ENCODE data around the gene ZFYVE1. TPM values are rescaled to one million over a fixed set of nuclear protein-coding genes. Genes with fewer than 3 reads are reported as not detected.

The ZFYVE1 gene
- total and polyA plus RNA-seq, 2 of the 13 experiments (the other 11 are each of a cell fraction or from before 2014, with no cell fraction given): 2.6 to 5.3 TPM

DNA sequence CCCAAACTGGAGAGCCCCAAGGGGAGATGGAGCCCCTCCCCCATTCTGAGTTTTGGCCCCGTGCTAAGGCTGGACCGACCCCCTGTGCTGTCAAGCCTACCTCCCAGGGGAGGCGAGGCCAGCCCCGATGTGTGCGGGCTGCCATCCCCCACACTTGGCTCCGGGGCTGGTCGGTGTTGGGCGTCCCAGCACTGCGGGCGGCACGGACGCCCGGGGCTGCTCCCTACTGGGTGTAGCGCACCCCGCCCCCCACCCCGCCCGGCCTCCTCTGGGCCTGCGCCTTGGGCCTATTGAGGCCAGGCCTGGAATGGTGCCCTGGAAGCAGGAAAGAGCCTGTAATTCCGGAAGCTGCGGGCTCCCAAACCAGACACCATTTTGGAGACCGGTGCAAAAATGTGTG, 98.0 kb downstream of the ZFYVE1 start (continued):
- TF ChIP-seq, protein P1, sequence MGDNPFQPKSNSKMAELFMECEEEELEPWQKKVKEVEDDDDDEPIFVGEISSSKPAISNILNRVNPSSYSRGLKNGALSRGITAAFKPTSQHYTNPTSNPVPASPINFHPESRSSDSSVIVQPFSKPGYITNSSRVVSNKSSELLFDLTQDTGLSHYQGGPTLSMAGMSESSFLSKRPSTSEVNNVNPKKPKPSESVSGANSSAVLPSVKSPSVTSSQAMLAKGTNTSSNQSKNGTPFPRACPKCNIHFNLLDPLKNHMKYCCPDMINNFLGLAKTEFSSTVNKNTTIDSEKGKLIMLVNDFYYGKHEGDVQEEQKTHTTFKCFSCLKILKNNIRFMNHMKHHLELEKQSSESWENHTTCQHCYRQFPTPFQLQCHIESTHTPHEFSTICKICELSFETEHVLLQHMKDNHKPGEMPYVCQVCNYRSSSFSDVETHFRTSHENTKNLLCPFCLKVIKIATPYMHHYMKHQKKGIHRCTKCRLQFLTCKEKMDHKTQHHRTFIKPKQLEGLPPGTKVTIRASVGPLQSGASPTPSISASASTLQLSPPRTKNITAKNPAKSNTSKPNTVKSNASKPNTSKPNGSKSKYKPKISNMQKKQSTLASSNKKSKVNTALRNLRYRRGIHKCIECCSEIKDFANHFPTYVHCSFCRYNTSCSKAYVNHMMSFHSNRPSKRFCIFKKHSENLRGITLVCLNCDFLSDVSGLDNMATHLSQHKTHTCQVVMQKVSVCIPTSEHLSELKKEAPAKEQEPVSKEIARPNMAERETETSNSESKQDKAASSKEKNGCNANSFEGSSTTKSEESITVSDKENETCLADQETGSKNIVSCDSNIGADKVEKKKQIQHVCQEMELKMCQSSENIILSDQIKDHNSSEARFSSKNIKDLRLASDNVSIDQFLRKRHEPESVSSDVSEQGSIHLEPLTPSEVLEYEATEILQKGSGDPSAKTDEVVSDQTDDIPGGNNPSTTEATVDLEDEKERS (CRISPR knock-in tag; IDR thresholded peaks at IDR 0.05): no peak
- TF ChIP-seq, protein P2, sequence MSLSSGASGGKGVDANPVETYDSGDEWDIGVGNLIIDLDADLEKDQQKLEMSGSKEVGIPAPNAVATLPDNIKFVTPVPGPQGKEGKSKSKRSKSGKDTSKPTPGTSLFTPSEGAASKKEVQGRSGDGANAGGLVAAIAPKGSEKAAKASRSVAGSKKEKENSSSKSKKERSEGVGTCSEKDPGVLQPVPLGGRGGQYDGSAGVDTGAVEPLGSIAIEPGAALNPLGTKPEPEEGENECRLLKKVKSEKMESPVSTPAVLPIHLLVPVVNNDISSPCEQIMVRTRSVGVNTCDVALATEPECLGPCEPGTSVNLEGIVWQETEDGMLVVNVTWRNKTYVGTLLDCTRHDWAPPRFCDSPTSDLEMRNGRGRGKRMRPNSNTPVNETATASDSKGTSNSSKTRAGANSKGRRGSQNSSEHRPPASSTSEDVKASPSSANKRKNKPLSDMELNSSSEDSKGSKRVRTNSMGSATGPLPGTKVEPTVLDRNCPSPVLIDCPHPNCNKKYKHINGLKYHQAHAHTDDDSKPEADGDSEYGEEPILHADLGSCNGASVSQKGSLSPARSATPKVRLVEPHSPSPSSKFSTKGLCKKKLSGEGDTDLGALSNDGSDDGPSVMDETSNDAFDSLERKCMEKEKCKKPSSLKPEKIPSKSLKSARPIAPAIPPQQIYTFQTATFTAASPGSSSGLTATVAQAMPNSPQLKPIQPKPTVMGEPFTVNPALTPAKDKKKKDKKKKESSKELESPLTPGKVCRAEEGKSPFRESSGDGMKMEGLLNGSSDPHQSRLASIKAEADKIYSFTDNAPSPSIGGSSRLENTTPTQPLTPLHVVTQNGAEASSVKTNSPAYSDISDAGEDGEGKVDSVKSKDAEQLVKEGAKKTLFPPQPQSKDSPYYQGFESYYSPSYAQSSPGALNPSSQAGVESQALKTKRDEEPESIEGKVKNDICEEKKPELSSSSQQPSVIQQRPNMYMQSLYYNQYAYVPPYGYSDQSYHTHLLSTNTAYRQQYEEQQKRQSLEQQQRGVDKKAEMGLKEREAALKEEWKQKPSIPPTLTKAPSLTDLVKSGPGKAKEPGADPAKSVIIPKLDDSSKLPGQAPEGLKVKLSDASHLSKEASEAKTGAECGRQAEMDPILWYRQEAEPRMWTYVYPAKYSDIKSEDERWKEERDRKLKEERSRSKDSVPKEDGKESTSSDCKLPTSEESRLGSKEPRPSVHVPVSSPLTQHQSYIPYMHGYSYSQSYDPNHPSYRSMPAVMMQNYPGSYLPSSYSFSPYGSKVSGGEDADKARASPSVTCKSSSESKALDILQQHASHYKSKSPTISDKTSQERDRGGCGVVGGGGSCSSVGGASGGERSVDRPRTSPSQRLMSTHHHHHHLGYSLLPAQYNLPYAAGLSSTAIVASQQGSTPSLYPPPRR (CRISPR knock-in tag; IDR thresholded peaks at IDR 0.05; ENCODE audit: borderline replicate concordance): no peak
- TF ChIP-seq FOXA3 (CRISPR knock-in tag; IDR thresholded peaks at IDR 0.05) (no peak), NFKB2 (CRISPR knock-in tag; IDR thresholded peaks at IDR 0.05; ENCODE audit: borderline replicate concordance) (no peak), ARNTL (CRISPR knock-in tag; IDR thresholded peaks at IDR 0.05) (no peak), GFI1 (CRISPR knock-in tag; IDR thresholded peaks at IDR 0.05; ENCODE audit: borderline replicate concordance) (no peak), CERS6 (CRISPR knock-in tag; IDR thresholded peaks at IDR 0.05) (no peak)
- TF ChIP-seq, protein P3, sequence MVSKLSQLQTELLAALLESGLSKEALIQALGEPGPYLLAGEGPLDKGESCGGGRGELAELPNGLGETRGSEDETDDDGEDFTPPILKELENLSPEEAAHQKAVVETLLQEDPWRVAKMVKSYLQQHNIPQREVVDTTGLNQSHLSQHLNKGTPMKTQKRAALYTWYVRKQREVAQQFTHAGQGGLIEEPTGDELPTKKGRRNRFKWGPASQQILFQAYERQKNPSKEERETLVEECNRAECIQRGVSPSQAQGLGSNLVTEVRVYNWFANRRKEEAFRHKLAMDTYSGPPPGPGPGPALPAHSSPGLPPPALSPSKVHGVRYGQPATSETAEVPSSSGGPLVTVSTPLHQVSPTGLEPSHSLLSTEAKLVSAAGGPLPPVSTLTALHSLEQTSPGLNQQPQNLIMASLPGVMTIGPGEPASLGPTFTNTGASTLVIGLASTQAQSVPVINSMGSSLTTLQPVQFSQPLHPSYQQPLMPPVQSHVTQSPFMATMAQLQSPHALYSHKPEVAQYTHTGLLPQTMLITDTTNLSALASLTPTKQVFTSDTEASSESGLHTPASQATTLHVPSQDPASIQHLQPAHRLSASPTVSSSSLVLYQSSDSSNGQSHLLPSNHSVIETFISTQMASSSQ (IDR thresholded peaks at IDR 0.05; ENCODE audit: low read depth): no peak
- TF ChIP-seq, protein P3 (CRISPR knock-in tag; IDR thresholded peaks at IDR 0.05; ENCODE audit: borderline replicate concordance): no peak

All from HepG2 (cell line).